Suppressor macrophage treated with lipopolysaccharide for 4 hours (primary cell): ENCODE measurements around the gene ZBTB34.
"Not testable (repeated sequence)": the region's sequence is repeated elsewhere in the genome, so short reads cannot be mapped to it uniquely, and the experiment has no call there.

Experiments used
- DNase-seq: peaks from one replicate; pipeline ENCODE4 v3.0.0-alpha.2; 2020

Gene ZBTB34, protein sequence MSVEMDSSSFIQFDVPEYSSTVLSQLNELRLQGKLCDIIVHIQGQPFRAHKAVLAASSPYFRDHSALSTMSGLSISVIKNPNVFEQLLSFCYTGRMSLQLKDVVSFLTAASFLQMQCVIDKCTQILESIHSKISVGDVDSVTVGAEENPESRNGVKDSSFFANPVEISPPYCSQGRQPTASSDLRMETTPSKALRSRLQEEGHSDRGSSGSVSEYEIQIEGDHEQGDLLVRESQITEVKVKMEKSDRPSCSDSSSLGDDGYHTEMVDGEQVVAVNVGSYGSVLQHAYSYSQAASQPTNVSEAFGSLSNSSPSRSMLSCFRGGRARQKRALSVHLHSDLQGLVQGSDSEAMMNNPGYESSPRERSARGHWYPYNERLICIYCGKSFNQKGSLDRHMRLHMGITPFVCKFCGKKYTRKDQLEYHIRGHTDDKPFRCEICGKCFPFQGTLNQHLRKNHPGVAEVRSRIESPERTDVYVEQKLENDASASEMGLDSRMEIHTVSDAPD

DNA sequence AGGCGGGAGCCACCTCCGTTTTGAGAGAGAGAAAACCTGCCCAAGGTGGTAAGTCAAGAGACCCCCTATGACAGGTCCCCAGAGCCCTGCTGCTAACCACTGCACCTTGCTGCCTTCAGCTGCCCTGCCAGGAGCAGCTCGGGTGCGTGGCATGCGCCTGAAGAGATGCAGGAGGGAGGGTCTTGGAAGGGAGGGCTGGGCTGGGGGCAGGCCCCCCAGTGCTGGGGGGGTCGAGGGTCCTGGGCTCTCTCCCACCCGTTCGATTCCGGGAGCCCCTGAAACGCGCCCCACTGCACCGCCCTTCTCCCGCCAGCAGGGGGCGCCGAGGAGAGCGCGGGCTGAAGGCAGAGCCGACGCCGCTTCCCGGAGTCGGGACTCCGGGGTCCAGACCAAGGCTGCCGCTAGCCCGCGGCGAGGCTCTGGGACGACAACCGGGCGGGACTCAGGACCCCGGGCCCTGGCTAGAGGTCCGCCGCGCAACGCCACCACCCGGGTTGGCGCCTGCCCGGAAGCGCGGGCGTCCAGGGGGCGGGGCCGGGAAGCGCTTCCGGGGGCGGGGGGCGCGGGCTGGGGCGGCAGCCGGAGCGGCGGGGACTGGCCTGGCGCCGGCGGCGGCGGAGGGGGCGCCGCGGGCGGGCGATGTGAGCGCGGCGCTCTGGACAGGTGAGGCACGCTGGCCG, at the start of gene ZBTB34:
TSS of gene ZBTB34 (plus strand) at position 563 of the 680 bp plus-strand sequence. CDS start 18,761 bp downstream, outside the sequence.
- DNase-seq: peak; percentile 76

DNA sequence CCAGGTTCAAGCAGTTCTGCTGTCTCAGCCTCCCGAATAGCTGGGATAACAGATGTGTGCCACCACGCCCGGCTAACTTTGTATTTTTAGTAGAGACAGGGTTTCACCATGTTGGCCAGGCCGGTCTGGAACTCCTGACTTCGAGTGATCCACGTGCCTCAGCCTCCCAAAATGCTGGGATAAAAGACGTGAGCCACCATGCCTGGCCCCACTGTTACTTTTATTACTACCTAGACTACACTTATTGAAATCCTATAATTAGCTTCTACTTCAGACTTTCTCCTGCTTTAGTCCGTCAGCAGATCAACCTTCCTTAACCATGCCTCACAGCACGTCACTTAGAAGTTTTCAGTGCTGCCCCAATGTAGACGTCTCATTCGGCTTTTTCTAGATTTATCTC, 47.4 kb upstream of the ZBTB34 start:
- DNase-seq: no peak

DNA sequence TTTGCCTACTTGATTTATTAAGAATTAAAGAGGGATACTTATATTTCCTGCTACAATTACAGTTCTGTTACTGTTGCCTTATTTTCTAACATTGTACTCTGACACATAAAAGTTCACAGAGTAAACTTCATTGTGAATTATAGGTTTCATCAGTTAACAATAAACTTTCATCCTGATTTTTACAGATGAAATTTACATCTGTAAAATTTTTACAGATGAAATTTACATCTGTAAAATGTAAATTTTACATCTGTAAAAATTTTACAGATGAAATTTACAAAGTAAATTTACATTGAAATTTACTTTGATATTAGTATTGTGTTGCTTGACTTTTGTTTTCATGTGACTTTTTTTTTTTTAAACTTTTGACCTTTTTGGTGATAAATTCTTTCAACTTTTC, 46.3 kb upstream of the ZBTB34 start:
- DNase-seq: no peak

DNA sequence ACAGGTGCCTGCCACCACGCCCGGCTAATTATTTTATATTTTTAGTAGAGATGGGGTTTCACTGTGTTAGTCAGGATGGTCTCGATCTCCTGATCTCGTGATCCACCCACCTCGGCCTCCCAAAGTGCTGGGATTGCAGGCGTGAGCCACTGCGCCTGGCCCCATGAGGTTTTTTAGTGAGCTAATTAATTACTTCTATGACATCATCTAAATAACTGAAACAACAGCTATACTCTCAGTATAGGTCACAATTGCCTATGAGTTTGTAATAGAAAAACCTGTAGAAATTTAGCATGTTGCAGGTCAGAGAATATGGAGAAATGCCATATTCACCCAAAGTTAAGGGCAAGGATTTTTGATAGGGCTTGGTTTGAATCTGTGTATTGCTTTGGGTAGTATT, 42.8 kb upstream of the ZBTB34 start:
- DNase-seq: not testable (repeated sequence)

DNA sequence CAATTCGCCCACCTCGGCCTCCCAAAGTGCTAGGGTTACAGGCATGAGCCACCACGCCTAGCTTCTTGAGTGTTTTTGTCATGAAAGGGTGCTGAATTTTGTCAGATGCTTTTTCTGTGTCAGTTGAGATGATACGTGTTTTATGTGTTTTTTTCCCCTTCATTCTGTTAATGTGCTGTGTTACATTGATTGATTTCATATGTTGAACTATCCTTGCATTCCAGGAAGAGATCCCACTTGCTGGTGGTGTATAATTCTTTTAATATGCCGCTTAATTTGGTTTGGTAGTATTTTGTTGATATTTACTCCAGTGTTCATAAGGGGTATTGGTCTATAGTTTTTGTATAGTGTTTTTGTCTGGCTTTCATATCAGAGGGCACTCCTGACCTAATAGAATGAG, 42.0 kb upstream of the ZBTB34 start:
- no peak for DNase-seq

DNA sequence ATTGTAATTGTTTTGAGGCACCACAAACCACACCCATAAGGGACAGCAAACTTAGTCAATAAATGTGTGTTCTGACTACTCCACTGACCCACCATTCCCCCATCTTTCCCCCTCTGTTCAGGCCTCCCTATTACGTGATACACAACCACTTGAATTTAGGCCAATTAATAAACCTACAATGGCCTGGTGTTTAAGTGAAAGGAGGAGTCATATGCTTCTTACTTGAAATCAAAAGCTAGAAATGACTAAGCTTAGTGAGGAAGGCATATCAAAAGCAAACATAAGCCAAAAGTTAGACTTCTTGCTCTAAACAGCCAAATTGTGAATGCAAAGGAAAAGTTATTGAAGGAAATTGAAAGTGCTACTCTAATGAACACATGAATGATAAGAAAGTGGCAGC, 41.0 kb upstream of the ZBTB34 start:
- peak; percentile 21 for DNase-seq

DNA sequence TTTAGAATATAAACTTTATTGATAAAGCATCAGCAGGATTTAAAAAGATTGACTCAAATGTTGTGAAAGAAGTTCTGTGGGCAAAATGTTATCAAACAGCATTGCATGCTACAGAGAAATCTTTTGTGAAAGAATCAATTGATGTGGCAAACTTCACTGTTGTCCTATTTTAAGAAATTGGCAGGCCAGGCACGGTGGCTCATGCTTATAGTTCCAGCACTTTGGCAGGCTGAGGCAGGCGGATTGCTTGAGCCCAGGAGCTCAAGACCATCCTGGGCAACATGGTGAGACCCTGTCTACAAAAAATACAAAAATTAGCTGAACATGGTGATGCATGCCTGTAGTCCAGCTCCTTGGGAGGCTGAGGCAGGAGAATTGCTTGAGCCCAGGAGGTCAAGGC, 38.2 kb upstream of the ZBTB34 start:
- no peak for DNase-seq

DNA sequence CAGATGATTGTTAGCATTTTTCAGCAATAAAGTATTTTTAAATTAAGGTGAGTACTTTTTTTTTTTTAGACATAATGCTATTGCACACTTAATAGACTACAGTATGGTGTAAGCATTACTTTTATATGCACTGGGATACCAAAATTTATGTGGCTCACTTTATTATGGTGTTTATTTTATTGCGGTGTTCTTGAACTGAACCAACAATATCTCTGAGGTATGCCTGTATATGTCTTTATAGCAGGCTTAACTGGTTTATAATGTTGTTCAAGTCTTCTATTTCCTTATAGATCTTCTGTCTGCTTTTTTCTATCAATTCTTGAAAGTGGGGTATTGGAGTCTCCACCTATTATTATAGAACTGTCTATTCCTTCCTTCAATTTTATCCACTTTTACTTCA, 37.6 kb upstream of the ZBTB34 start:
- DNase-seq: no peak

DNA sequence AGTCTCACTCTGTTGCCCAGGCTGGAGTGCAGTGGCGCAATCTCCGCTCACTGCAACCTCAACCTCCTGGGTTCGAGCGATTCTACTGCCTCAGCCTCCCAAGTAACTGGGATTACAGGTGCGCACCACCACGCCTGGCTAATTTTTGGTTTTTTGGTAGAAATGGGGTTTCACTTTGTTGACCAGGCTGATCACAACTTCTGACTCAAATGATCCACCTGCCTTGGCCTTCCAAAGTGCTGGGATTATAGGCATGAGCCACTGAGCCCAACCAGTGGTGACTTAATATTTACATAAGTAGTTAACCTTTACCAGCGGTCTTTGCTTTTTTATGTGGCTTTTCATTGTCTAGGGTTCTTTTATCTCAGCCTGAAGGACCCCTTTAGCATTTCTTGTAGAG, 36.4 kb upstream of the ZBTB34 start:
- not testable (repeated sequence) for DNase-seq

DNA sequence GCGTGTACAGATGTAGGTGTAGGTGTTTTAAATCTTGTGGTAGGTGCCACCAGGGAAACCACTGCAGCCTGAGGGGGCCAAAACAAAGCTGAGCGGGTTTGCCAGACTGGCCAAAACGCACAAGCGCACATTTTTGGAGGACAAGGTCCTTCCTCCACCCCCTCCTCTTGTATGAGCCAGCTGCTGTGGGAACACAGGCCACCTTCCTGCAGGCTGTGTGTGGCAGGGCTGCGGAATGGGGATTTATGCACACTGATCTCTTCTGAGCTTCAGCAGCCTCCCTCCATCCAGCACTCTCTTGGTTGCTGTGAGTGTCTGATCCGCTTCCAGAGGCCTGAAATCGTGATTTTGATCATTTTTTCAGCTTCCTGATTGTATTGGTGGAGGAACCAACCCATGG, 33.2 kb upstream of the ZBTB34 start:
- no peak for DNase-seq

DNA sequence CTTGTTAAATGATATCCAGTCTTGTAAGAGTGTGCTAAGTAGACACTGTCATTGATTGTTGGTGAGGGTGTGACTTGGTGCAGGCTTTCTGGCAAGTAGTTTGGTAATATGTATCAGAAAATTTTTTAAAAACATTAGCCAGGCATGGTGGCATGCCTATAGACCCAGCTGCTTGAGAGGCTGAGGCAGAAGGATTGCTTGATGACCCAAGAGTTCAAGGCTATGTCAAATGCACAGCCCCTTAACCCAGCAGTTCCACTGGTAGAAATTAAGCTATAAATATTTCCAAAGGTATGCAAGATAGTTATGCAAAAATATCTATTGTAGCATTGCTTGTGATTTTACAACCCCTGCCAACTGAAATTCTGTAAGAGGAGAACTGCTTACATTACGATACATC, 31.4 kb upstream of the ZBTB34 start:
- no peak for DNase-seq

DNA sequence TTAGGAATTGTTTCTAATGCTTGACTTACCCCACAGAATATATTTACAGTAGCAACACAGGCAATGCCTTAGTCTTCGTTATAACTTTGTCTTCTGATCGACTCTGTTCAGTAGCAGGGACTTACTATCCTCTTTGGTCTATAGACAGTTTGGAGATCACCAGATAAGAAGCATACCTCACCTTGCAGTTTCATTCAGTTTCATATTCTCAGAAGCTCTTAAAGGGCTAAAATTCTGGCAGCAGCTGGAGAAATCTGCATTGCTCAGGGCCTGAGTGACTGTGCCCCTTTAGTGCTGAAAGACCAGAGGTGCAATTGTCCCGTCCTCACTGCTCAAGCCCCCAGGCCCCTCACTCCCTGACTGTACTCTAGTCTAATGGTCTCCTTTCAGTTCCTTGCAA, 29.6 kb upstream of the ZBTB34 start:
- DNase-seq: no peak

DNA sequence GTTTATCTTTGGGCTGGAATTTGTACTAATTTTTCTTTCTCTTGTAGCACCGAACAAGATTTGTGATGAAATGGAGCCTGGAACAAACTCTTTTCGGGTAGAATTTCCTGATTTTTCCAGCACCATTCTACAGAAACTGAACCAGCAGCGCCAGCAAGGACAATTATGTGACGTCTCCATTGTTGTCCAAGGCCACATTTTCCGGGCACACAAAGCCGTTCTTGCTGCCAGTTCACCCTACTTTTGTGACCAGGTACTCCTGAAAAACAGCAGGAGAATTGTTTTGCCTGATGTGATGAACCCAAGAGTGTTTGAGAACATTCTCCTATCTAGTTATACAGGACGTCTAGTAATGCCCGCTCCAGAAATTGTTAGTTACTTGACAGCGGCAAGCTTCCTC, 28.0 kb upstream of the ZBTB34 start:
- DNase-seq: no peak

DNA sequence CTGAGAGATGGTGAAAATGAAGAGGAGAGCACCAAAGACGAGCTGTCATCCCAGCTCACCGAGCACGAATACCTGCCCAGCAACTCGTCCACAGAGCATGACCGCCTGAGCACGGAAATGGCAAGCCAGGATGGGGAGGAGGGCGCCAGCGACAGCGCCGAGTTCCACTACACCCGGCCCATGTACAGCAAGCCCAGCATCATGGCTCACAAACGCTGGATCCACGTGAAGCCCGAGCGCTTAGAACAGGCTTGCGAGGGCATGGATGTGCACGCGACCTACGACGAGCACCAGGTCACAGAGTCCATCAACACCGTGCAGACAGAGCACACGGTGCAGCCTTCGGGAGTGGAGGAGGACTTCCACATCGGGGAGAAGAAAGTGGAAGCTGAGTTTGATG, 27.4 kb upstream of the ZBTB34 start:
- DNase-seq: no peak

DNA sequence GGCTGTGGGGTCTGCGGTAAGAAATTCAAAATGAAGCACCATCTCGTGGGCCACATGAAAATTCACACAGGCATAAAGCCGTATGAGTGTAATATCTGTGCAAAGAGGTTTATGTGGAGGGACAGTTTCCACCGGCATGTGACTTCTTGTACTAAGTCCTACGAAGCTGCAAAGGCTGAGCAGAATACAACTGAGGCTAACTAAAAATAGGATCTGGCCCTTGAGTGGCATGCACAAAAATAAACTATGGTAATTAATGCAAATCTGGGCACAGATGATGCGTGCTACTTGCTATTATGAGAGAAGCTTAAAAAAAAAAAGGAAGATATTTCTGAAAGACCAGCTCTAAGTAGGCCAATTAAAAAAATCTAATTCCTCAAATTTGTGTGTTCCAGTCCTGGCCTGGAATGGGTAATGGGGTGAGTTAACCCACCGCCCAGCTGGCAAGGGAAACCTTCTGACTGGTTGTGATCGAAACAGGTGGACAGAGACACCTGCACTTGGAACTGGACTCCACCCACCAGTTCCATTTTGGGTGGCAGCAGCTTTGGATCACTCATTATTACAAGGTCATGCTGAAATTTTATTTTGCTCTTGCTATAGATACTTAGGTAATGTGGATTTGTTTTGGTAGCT, 26.6 kb upstream of the ZBTB34 start:
- no peak for DNase-seq

DNA sequence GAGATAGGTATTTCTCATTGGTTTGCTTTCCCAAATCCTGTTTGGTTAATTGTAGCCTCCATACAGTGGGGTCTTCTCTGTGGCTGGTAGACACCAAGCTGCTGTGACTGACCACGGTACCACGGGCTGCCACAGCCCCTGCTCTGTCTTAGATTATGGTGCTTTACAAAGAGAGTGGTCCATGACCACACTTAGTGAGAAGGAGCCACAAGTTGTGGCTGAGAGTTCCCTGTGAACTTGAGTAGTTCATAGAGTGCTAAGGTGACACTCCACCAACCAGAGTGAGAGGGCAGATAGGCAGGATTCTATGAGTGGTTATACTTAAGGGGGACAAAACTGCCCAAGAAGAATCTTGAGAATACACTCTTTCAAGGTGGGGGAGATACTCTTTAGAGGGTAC, 25.8 kb upstream of the ZBTB34 start:
- DNase-seq: no peak

DNA sequence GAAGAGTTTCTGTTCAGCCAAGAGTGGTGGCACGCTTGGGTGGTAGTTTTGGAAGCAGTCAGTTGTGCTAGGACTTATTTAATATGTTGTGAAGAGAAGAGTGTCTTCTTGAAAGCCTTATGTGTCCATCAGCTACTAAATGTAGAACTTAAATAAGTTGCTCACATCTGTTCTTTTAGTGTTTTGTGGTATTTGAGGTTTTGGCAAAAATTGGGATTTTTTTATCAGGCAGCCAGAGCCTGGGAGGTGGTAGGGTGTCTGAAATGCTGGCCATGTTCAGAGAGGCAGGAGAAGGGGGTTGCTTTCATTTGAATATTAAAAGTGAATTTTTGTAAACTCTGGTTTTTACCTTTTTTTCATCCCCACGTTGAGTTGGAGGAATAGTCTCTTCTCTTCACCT, 24.2 kb upstream of the ZBTB34 start:
- DNase-seq: no peak

DNA sequence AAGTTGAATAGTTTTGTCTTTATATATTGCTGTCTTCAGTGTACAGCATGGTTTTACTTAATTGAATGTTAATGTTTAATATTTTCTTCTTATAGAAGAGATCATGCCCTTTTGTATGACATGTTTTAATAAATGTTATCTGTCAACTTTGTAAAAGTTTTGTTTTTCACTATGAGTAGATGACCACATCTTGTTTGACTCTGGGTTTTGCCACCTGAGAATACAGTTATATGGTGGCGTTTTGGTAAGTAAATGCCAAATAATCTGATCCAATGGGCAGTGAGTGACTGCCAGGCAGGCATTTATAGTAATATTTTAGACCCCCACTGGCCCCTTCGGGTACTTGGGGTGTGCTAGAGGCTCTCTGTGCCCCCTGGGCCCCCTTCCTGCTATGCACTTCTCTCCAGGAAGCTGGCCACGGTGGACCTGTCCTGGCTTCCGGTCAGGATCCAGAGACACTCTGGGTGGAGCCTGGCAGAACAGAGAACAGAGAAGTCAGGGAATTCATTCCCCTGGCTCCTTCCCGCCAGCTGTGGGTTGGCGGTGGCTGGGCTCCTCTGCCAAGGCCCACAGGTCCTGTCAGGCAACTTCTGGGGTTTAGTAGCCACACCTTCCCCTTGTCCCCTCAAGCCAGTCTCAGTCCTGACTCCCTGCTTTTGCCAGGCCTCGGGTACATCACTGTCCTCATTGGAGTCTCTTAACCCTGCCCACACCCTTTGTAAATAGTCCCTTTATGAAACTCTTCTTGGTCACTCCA, 22.2 kb upstream of the ZBTB34 start:
- DNase-seq: no peak

DNA sequence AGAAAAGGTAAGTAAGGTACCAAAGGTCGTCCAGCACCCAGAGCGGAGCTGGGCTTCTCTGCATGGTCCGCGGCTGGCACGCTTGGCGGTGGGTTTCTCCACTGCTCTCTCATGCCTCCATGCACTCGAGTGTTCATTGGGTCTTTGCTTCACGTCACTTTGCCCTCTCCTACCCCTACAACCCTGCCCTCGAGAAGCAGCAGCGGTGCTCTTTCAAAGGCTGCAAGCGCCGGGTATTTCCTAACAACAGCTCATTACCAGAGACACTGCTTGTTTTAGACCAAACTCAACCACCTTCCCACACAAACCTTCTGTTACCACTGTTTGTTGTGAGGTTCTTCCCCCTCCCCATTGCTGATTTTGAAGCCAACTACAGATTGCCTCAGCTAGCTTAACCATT, 21.5 kb upstream of the ZBTB34 start:
- DNase-seq: no peak

DNA sequence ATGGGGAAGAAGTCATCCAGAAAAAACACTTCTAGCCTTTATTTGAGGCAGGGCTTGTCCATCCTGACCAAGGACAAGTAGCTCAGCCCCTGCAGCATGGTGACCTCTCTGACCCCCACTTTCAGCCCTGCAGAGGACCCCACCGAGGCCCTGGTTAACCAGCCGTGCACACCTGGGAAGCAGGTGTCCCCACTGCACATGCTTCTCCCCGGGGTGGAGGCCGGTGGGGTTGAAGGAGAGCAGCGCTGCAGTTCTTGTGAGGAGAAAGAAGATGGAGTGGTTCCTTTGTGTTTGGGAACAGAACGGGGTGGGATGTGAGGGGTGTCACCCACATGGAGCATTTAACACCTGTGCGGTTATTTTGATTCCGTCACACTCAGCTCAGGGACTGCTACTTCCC, 21.1 kb upstream of the ZBTB34 start:
- no peak for DNase-seq

DNA sequence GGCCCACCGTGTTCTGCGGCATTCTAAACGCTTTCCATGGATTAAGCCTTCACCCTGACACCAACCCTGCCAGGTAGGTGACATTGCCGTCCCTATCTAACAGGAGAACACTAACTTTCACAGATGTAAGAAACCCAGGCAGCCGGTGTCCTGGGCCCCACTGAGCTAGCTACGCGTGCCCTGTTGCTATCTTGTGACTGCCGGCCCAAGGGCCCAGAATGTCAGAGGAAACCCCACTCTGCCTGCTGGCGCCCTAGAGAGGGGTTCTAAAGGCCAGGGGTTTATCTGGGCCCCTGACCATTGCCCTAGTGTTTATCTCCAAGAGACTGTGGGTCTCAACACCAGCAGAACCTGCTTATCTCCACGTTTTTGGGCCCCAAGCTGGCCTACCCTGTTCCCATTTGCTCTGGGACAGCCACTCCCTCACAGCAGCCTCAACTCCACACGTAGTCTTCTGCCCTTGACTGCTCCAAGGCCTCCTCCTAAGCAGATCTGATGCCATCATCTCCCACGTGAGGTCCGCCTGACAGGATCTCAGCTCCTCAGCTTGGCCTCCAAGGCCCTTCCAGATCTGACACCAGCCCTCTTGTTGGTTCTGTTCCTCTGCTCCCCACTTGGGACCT, 18.1 kb upstream of the ZBTB34 start:
- no peak for DNase-seq

DNA sequence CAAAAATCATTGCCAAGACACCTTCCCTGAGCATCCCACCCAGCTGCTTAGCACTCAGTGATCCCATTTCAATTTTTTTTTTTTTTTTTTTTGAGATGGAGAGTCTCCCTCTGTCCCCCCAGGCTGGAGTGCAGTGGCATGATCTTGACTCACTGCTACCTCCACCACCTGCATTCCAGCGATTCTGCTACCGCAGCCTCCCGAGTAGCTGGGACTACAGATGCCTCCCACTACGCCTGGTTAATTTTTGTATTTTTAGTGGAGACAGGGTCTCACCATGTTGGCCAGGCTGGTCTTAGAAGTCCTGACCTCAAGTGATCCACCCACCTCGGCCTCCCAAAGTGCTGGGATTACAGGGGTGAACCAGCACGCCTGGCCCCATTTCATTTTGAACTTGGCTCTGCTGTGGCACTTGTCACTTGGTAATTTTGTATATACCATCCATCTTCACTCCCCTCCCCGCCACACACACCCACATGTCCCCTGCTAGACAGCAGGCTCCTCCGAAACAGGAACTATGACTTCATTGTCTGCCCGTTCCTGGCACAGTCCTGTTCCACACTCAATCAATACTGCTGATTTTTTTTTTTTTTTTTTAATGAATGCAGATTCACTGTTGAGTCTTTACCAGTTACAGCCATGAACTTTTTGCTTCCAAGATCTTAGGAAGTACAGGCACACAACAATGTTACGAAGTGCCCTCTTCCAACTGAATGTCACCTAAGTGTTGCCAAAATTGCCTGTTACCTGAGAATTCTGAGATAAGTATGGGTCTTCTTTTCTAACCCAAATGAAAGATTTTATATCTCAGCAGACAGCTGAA, 17.3 kb upstream of the ZBTB34 start:
- peak; percentile 65 for DNase-seq
